OCI-M2 (cell line): ENCODE measurements around the gene NKIRAS2.

Source experiments
- DNase-seq: peaks from one replicate; lab custom pipeline; 2025; ENCODE audit not compliant: unreplicated experiment; lab: John Stamatoyannopoulos, UW

NKIRAS2 gene

GRCh38 chr17:42026857-42027589 is 7.1 kb downstream of the NKIRAS2 start:
- DNase-seq, result no peak

- no peak for DNase-seq
These were observed 7.7 kb downstream of the NKIRAS2 start for GRCh38 chr17:42027590-42027889.

DNA sequence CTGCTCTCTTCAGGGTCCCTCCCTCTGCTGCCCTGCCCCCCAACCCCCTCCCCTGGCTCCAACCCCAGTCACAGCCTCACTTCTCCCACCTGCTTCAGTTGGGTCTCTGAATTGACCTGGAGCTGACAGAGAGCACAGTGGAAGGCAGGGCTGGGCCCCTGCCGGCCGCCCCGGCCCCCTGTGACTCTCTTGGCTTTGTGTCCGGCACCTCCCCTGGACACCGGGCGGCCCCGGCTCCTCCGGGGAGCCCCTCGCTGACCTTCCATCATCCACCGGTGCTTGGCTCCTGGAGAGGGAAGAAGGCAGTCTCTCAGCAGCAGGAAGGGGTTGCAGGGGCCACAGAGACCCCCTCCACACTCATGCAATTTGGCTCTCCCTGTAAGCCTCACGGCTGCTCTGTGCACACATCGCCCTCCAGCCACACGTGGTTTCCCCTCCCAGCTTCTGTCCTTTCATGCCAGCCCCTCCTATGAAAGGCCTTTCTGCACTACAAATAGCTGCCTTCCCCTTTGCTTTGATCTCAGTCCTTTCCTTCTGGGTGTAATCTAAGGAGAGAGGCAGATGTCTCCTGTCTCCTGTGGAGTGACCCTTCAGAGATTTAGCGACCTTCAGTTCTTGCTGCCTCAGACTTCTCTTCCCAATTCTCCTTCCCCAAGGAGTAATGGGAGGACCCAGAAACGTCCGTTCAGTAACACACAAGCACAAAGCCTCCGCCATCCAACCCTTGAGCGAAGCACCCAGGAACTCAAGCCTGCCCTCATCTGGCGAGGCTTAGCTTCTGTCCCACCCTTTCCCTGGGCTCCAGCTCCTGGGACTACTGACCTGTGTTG is 8.3 kb downstream of the NKIRAS2 start:
- no peak for DNase-seq

DNA sequence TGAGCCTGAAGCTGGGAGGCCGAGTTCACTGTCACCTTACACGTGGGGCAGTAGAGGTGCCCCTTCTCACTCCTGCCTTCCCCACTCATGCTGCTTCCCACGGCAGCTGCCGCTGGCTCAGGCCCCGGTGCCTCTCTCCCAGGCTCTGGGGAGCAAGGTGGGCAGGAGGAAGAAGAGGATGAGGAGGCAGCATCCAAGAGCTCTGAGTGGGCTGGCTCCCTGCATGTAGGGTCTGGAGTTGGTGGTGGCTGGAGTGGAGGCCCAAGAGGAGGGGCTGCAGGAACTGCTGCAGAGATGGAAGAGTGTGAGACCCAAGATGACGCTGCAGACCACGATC is 8.9 kb downstream of the NKIRAS2 start:
- no peak for DNase-seq

GRCh38 chr17:42031584-42031983 is 11.7 kb downstream of the NKIRAS2 start:
- no peak for DNase-seq

- no peak for DNase-seq
These were observed 14.2 kb downstream of the NKIRAS2 start for GRCh38 chr17:42034059-42034458.

DNA sequence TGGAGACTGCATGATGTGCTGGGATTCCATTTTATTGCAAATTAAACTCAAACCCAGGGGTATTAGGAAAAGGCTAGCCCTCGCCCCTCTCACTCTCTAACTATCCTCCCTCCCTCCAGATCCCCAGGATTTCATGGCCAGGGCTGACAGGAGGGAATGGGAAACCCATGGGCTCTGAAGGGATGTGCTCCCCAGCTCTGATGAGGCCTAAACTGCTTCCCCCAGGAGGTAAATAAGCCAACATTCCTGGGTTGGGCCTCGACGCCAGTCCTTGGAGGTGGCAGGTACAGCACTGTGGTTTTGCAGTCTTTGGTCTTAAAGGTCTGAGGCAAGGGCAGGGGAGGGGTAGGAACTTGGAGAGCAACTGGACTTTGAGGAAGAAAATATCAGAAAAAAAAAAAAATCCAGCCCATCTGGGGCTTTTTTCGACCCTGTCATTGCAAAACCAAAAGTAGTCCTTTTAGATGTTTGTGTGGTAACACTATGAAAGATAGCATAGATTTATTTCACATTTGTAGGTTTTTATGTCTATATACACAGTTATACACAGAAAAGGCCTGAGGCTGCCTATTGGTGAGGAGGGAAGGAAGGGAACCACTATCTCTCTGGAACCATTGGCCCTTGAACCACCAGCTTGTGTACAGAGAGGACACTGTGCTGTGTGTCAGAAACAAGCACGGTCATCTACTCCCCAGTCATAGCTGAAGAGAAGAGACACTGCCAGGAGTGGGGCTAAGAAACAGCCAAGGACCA is 18.5 kb downstream of the NKIRAS2 start:
- DNase-seq, result no peak

- no peak for DNase-seq
These were observed 20.2 kb downstream of the NKIRAS2 start for GRCh38 chr17:42039794-42040763.

DNA sequence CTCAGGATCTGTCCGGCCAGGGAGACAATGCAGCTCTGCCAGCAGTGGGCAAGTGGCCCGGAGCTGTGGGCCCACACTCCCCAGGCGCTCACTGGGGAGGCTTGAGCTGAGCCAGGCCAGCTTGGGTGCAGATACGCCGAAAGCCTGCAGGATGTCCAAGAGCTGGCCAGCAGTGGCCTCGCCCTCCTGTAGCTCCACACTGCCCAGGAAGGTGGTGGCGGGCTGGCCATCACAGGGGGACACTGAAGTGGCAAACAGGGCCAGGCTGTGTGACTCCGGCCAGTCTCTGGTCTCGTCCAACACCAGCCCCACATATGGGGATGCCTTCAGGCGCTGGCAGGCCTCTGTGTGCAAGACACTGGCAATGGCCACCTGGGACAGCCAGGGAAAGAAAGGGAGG is 20.9 kb downstream of the NKIRAS2 start:
- DNase-seq, result no peak

GRCh38 chr17:42041619-42042018 is 21.7 kb downstream of the NKIRAS2 start:
- DNase-seq, result no peak

- no peak for DNase-seq
These were observed 22.9 kb downstream of the NKIRAS2 start for GRCh38 chr17:42042598-42043319.

- DNase-seq, result no peak
These were observed 25.8 kb downstream of the NKIRAS2 start for GRCh38 chr17:42045719-42046118.

DNA sequence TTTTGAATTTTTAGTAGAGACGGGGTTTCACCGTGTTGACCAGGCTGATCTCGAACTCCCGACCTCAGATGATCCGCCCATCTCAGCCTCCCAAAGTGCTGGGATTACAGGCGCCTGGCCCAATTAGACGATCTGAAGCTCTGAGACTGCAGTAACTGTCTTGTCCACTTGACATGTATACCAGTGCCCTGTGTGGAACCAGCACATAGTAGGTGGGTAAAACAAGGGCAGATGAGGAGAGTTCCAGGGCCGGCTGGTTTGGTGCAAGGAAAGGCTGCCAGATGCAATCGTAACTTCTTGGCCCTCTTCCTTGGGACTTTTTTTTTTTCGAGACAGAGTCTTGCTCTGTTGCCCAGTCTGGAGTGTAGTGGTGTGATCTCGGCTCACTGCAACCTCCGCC is 27.5 kb downstream of the NKIRAS2 start:
- DNase-seq, result no peak

GRCh38 chr17:42049834-42050392 is 30.0 kb downstream of the NKIRAS2 start:
- DNase-seq, result no peak

DNA sequence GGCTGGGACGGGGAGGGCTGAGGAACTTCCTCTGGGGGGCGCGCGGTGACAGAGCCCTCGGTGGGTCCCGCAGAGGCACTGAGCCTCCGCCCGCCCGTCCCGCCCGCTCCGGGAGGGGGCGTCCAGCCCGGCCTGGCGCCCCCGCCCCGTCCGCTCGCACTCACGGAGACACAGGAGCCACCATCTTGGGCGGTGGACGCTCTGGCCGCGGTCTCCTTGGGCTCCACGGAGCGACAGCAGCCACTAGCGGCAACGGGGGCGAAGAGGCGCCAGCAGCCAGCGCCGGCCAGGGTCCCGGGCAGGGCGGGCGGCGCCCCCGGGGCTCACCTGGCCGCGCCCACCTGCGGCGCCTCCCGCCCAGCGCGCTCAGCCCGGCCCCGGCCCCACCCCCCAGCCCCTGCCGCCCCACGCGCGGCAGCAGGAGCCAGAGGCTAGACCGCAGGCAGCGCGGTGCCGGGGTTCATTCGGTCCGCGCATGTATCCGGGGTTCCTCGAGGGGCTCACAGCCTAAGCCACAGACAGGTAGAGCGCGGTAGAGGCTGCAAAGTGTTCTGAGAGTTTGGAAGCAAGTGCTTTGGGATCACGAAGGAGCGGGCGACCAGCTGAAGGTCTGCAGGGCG is 30.6 kb downstream of the NKIRAS2 start, which contains the start of gene C17orf113:
Gene C17orf113 (minus strand): TSS at position 209 of the 620 bp plus-strand sequence. CDS start 7,225 bp downstream, outside the sequence.
- no peak for DNase-seq

GRCh38 chr17:42051013-42051400 is 31.1 kb downstream of the NKIRAS2 start:
- DNase-seq, result no peak

GRCh38 chr17:42051645-42052044 is 31.8 kb downstream of the NKIRAS2 start:
- DNase-seq, result no peak

GRCh38 chr17:42052346-42052877 is 32.5 kb downstream of the NKIRAS2 start:
- no peak for DNase-seq
